H9 (cell line): ENCODE data around the gene CD47. TPM values are rescaled to one million over a fixed set of nuclear protein-coding genes. Genes with fewer than 3 reads are reported as not detected.

ENCODE experiments used
- DNase-seq: peaks from one replicate; pipeline ENCODE4 v3.0.0-alpha.2; 2017
- H2AFZ ChIP-seq: one replicate; pipeline ENCODE4 v1.6.1; 2013; ENCODE audit warnings: mild to moderate bottlenecking, low read length, control low read depth, moderate library complexity
- H2AK5ac ChIP-seq: 2 replicates; pipeline ENCODE4 v1.6.1; 2013; ENCODE audit warnings: low read length, control low read depth, mixed read lengths; ENCODE audit not compliant: insufficient read length
- H2BK120ac ChIP-seq: one replicate; pipeline ENCODE4 v1.6.1; 2013; ENCODE audit warnings: low read depth, mild to moderate bottlenecking, low read length, control low read depth, inconsistent platforms; ENCODE audit not compliant: poor library complexity, severe bottlenecking
- H2BK12ac ChIP-seq: 2 replicates; pipeline ENCODE4 v1.6.1; 2013; ENCODE audit warnings: low read length, control low read depth, mixed read lengths, low read depth; ENCODE audit not compliant: insufficient read length
- H2BK15ac ChIP-seq: 2 replicates; pipeline ENCODE4 v1.6.1; 2013; ENCODE audit warnings: low read depth, low read length, control low read depth
- H2BK20ac ChIP-seq: one replicate; pipeline ENCODE4 v1.6.1; 2013; ENCODE audit warnings: low read depth, mild to moderate bottlenecking, low read length, control low read depth, inconsistent platforms; ENCODE audit not compliant: poor library complexity, severe bottlenecking
- H2BK5ac ChIP-seq: 2 replicates; pipeline ENCODE4 v1.6.1; 2013; ENCODE audit warnings: low read length, control low read depth, mixed read lengths; ENCODE audit not compliant: insufficient read length
- H3K14ac ChIP-seq: 2 replicates; pipeline ENCODE4 v1.6.1; 2013; ENCODE audit warnings: low read length, control low read depth; ENCODE audit not compliant: insufficient read depth
- H3K18ac ChIP-seq: 2 replicates; pipeline ENCODE4 v1.6.1; 2013; ENCODE audit warnings: low read depth, mild to moderate bottlenecking, mixed read lengths, low read length, control low read depth; ENCODE audit not compliant: insufficient read length
- H3K23ac ChIP-seq: 2 replicates; pipeline ENCODE4 v1.6.1; 2013; ENCODE audit warnings: low read length, control low read depth, mixed read lengths, low read depth; ENCODE audit not compliant: insufficient read length
- H3K23me2 ChIP-seq: 2 replicates; pipeline ENCODE4 v1.6.1; 2013; ENCODE audit warnings: low read depth, mild to moderate bottlenecking, mixed read lengths, low read length, control low read depth; ENCODE audit not compliant: insufficient read length, poor library complexity, severe bottlenecking
- H3K27ac ChIP-seq: 2 replicates; pipeline ENCODE4 v1.5.1; 2013; ENCODE audit warnings: low read length, control low read depth, mixed read lengths, low read depth; ENCODE audit not compliant: insufficient read length
- H3K27me3 ChIP-seq: 2 replicates; pipeline ENCODE4 v1.6.1; 2013; ENCODE audit warnings: low read length, control low read depth, inconsistent platforms; ENCODE audit not compliant: insufficient read depth
- H3K4ac ChIP-seq: 2 replicates; pipeline ENCODE4 v1.6.1; 2013; ENCODE audit warnings: low read depth, mild to moderate bottlenecking, control low read depth, inconsistent platforms, low read length, moderate library complexity
- H3K4me1 ChIP-seq: 2 replicates; pipeline ENCODE4 v1.6.1; 2013; ENCODE audit warnings: low read length, control low read depth, inconsistent platforms; ENCODE audit not compliant: insufficient read depth
- H3K4me2 ChIP-seq: 2 replicates; pipeline ENCODE4 v1.6.1; 2013; ENCODE audit warnings: low read length, control low read depth, mixed read lengths; ENCODE audit not compliant: insufficient read length, insufficient read depth
- H3K56ac ChIP-seq: 2 replicates; pipeline ENCODE4 v1.6.1; 2013; ENCODE audit warnings: low read depth, mild to moderate bottlenecking, mixed read lengths, low read length, control low read depth; ENCODE audit not compliant: insufficient read length
- H3K79me1 ChIP-seq: 2 replicates; pipeline ENCODE4 v1.6.1; 2013; ENCODE audit warnings: low read depth, mild to moderate bottlenecking, moderate library complexity, low read length, control low read depth, inconsistent platforms; ENCODE audit not compliant: insufficient read depth, poor library complexity, severe bottlenecking
- H3K79me2 ChIP-seq: 2 replicates; pipeline ENCODE4 v1.6.1; 2013; ENCODE audit warnings: low read length, control low read depth, inconsistent platforms; ENCODE audit not compliant: insufficient read depth
- H3K9ac ChIP-seq: 2 replicates; pipeline ENCODE4 v1.6.1; 2013; ENCODE audit warnings: low read length, control low read depth, mixed read lengths; ENCODE audit not compliant: insufficient read length; ENCODE audit errors: extremely low read depth
- H3K9me3 ChIP-seq: one replicate; pipeline ENCODE4 v1.6.1; 2013; ENCODE audit warnings: low read depth, low read length, inconsistent platforms; ENCODE audit not compliant: control insufficient read depth
- H3T11ph ChIP-seq: one replicate; pipeline ENCODE4 v1.6.1; 2013; ENCODE audit warnings: mild to moderate bottlenecking, low read length, control low read depth, inconsistent platforms
- H4K20me1 ChIP-seq: one replicate; pipeline ENCODE4 v1.6.1; 2013; ENCODE audit not compliant: control insufficient read depth, insufficient read length, insufficient read depth
- H4K5ac ChIP-seq: 2 replicates; pipeline ENCODE4 v1.6.1; 2013; ENCODE audit warnings: low read depth, mild to moderate bottlenecking, mixed read lengths, low read length, control low read depth; ENCODE audit not compliant: insufficient read length
- H4K8ac ChIP-seq: replicated peaks from 2 replicates; pipeline ENCODE4 v1.6.1; 2013; ENCODE audit warnings: low read length, control low read depth, mixed read lengths, low read depth; ENCODE audit not compliant: insufficient read length
- H4K91ac ChIP-seq: 2 replicates; pipeline ENCODE4 v1.6.1; 2013; ENCODE audit warnings: low read depth, mild to moderate bottlenecking, moderate library complexity, mixed read lengths, low read length, control low read depth; ENCODE audit not compliant: insufficient read length
- H3K27ac Mint-ChIP-seq, 3 experiments: 2 replicates in 2 of 3; 3 replicates in 1 of 3; pipeline ENCODE4 v1.8.0; 2020 to 2021; ENCODE audit warnings: mixed read lengths in 3 of 3, mild to moderate bottlenecking in 1 of 3, moderate library complexity in 1 of 3
- H3K27me3 Mint-ChIP-seq: 2 replicates; pipeline ENCODE4 v1.8.0; 2021; ENCODE audit warnings: low read depth, mild to moderate bottlenecking, moderate library complexity, mixed read lengths
- H3K36me3 Mint-ChIP-seq, 3 experiments: 2 replicates in 2 of 3; 3 replicates in 1 of 3; pipeline ENCODE4 v1.8.0; 2020 to 2021; ENCODE audit warnings: low read depth in 3 of 3, mixed read lengths in 3 of 3; ENCODE audit not compliant: insufficient read depth in 1 of 3
- H3K4me1 Mint-ChIP-seq, 2 experiments: 2 replicates each; pipeline ENCODE4 v1.8.0; 2020; ENCODE audit warnings: mixed read lengths in 2 of 2
- H3K4me3 Mint-ChIP-seq, 2 experiments: 2 replicates in 1 of 2; 3 replicates in 1 of 2; pipeline ENCODE4 v1.8.0; 2020 to 2021; ENCODE audit warnings: mild to moderate bottlenecking in 2 of 2, mixed read lengths in 2 of 2, moderate library complexity in 1 of 2
- H3K9me3 Mint-ChIP-seq, 2 experiments: 2 replicates in 1 of 2; 3 replicates in 1 of 2; pipeline ENCODE4 v1.8.0; 2020; ENCODE audit warnings: mild to moderate bottlenecking in 2 of 2, mixed read lengths in 2 of 2, moderate library complexity in 1 of 2
- CTCF ChIP-seq: fragments of 200-600 bp; sonication (generic); conservative IDR thresholded peaks from 3 replicates; pipeline ENCODE4 v1.8.0; 2021; ENCODE audit warnings: antibody characterized with exemption, mild to moderate bottlenecking
- WGBS: extraction: QIAGEN DNeasy Blood & Tissue Kit; methylation state at CpG from one replicate; pipeline ENCODE4 v1.1.7; 2013; ENCODE audit warnings: missing lambda C conversion rate, low lambda C conversion rate, mixed read lengths; ENCODE audit not compliant: insufficient read length; ENCODE audit errors: extremely low coverage; 5-methylcytosine and 5-hydroxymethylcytosine counted together
- total RNA-seq: library from RNA; stranded (reverse); gene quantifications from 2 replicates; pipeline ENCODE4 v1.2.1, GENCODE V29; 2021

CD47 gene
- total RNA-seq, 1 experiment from 2014 or later: 15.4 TPM

- no peaks in the 10 kb centered on the region for H3K79me2 ChIP-seq
- no peaks in the 10 kb centered on the region for H3K79me1 ChIP-seq
- no peak overlapping the region for H4K8ac ChIP-seq
- no peak overlapping the region for H4K91ac ChIP-seq
- no peak overlapping the region for H3T11ph ChIP-seq
- WGBS: no CpG with 5 or more reads among the region's 8 CpGs
- H3K4me1 ChIP-seq: peaks cover 5% of the 10 kb centered on the region; the same call in 1 of the 2 replicates
- no peak for DNase-seq
- Mint-ChIP-seq H3K27me3 (0 out of 2 replicates have a peak, but pooled peaks cover 2% of the 10 kb centered on the region), H3K36me3 (peaks cover 0 to 9% (median 0%) of the 10 kb centered on the region in 3 experiments; a peak in 1 of 7 replicates), H3K27ac (no peak overlapping the region), H3K4me1 (peaks cover 23 to 31% of the 10 kb centered on the region in 2 experiments), H3K4me3 (no peak overlapping the region), H3K9me3 (no peaks in the 10 kb centered on the region)
- H2BK5ac ChIP-seq: no peak overlapping the region
- no peak overlapping the region for H2BK120ac ChIP-seq
- no peak overlapping the region for H2BK12ac ChIP-seq
- H2AFZ ChIP-seq: no peak overlapping the region
- no peak overlapping the region for H2AK5ac ChIP-seq
- H3K4ac ChIP-seq: no peak overlapping the region
- no peaks in the 10 kb centered on the region for H3K27me3 ChIP-seq
- no peaks in the 10 kb centered on the region for H3K23me2 ChIP-seq
- no peak for TF ChIP-seq CTCF
- H4K5ac ChIP-seq: no peak overlapping the region
- no peak overlapping the region for H3K9ac ChIP-seq
- H4K20me1 ChIP-seq: no peaks in the 10 kb centered on the region
- no peak overlapping the region for H3K14ac ChIP-seq
- no peak overlapping the region for H3K23ac ChIP-seq
- H3K56ac ChIP-seq: no peak overlapping the region
- no peak overlapping the region for H3K18ac ChIP-seq
- no peaks in the 10 kb centered on the region for H3K9me3 ChIP-seq
- H3K27ac ChIP-seq: no peak overlapping the region
- H2BK15ac ChIP-seq: no peak overlapping the region
- no peak overlapping the region for H3K4me2 ChIP-seq
- H2BK20ac ChIP-seq: no peak overlapping the region
Measured at GRCh38 chr3:108013141-108014055, 77.4 kb downstream of the CD47 start.
